PC-9 (cell line): ENCODE measurements around the gene ZNF764.

Experiments
- CTCF ChIP-seq: fragments of 200-600 bp; sonication (generic); conservative IDR thresholded peaks from 2 replicates; pipeline ENCODE4 v1.6.1; 2017; ENCODE audit warnings: mixed run types, antibody characterized with exemption, mild to moderate bottlenecking, moderate library complexity
- EZH2 ChIP-seq: fragments of 200-600 bp; sonication (generic); IDR thresholded peaks from 2 replicates; pipeline ENCODE4 v1.8.0; 2017; ENCODE audit warnings: antibody characterized with exemption, low read depth

GRCh38 chr16:30585022-30585399, 26.8 kb upstream of the ZNF764 start:
- TF ChIP-seq CTCF (no peak), EZH2 (no peak)
